ENCODE results near the gene ZNF750.

Gene ZNF750

GRCh38 chr17:82874011-82874835, 34.4 kb upstream of the ZNF750 start:
- in situ Hi-C loops (cut with MboI; ENCODE audit: low pct_unique_long_range_greater_than_20kb, low sequenced_read_pairs), result no loop called here
- DNase-seq, result no peak

GRCh38 chr17:82873521-82873920, 33.7 kb upstream of the ZNF750 start:
- no peak for DNase-seq
- in situ Hi-C loops (cut with MboI; ENCODE audit: low pct_unique_long_range_greater_than_20kb, low sequenced_read_pairs), result no loop called here

- in situ Hi-C loops (cut with MboI; ENCODE audit: low pct_unique_long_range_greater_than_20kb, low sequenced_read_pairs), result no loop called here
These were observed 33.0 kb upstream of the ZNF750 start for GRCh38 chr17:82872591-82873520.

GRCh38 chr17:82871776-82872561, 32.1 kb upstream of the ZNF750 start:
- in situ Hi-C loops (cut with MboI; ENCODE audit: low pct_unique_long_range_greater_than_20kb, low sequenced_read_pairs), result no loop called here
- no peak for DNase-seq

More at GRCh38 chr17:82872591-82873520, 33.0 kb upstream of the ZNF750 start:
- no peak for DNase-seq

GRCh38 chr17:82871056-82871775, 31.4 kb upstream of the ZNF750 start:
- DNase-seq, result no peak
- in situ Hi-C loops (cut with MboI; ENCODE audit: low pct_unique_long_range_greater_than_20kb, low sequenced_read_pairs), result no loop called here

GRCh38 chr17:82870541-82870940, 30.7 kb upstream of the ZNF750 start:
- in situ Hi-C loops (cut with MboI; ENCODE audit: low pct_unique_long_range_greater_than_20kb, low sequenced_read_pairs), result no loop called here
- DNase-seq, result no peak

- DNase-seq, result no peak
- in situ Hi-C loops (cut with MboI; ENCODE audit: low pct_unique_long_range_greater_than_20kb, low sequenced_read_pairs), result no loop called here
These were observed 30.3 kb upstream of the ZNF750 start for GRCh38 chr17:82870091-82870491.

- in situ Hi-C loops (cut with MboI; ENCODE audit: low pct_unique_long_range_greater_than_20kb, low sequenced_read_pairs), result no loop called here
- no peak for DNase-seq
These were observed 29.7 kb upstream of the ZNF750 start for GRCh38 chr17:82869536-82869935.

GRCh38 chr17:82868715-82869131, 28.9 kb upstream of the ZNF750 start:
- no peak for DNase-seq
- in situ Hi-C loops (cut with MboI; ENCODE audit: low pct_unique_long_range_greater_than_20kb, low sequenced_read_pairs), result no loop called here

- in situ Hi-C loops (cut with MboI; ENCODE audit: low pct_unique_long_range_greater_than_20kb, low sequenced_read_pairs), result no loop called here
- no peak for DNase-seq
These were observed 28.0 kb upstream of the ZNF750 start for GRCh38 chr17:82867763-82868325.

GRCh38 chr17:82866590-82867191, 26.9 kb upstream of the ZNF750 start:
- in situ Hi-C loops (cut with MboI; ENCODE audit: low pct_unique_long_range_greater_than_20kb, low sequenced_read_pairs), result no loop called here
- DNase-seq, result no peak

- DNase-seq, result no peak
- in situ Hi-C loops (cut with MboI; ENCODE audit: low pct_unique_long_range_greater_than_20kb, low sequenced_read_pairs), result no loop called here
These were observed 26.1 kb upstream of the ZNF750 start for GRCh38 chr17:82865774-82866395.

- DNase-seq, result no peak
- in situ Hi-C loops (cut with MboI; ENCODE audit: low pct_unique_long_range_greater_than_20kb, low sequenced_read_pairs), result no loop called here
These were observed 25.5 kb upstream of the ZNF750 start for GRCh38 chr17:82865274-82865673.

- DNase-seq, result no peak
- in situ Hi-C loops (cut with MboI; ENCODE audit: low pct_unique_long_range_greater_than_20kb, low sequenced_read_pairs), result no loop called here
These were observed 25.0 kb upstream of the ZNF750 start for GRCh38 chr17:82864713-82865248.

GRCh38 chr17:82863941-82864712, 24.3 kb upstream of the ZNF750 start:
- in situ Hi-C loops (cut with MboI; ENCODE audit: low pct_unique_long_range_greater_than_20kb, low sequenced_read_pairs), result no loop called here
- DNase-seq, result peak; percentile 84

GRCh38 chr17:82863383-82863940, 23.6 kb upstream of the ZNF750 start:
- in situ Hi-C loops (cut with MboI; ENCODE audit: low pct_unique_long_range_greater_than_20kb, low sequenced_read_pairs), result no loop called here
- DNase-seq, result no peak
